Hepatocyte (in vitro differentiated cells): ENCODE data around the gene TAF6L.

ENCODE experiments used
- EZH2 ChIP-seq: fragments of 200-600 bp; sonication (generic); IDR thresholded peaks from 2 replicates; pipeline ENCODE4 v1.6.1; 2016; ENCODE audit warnings: antibody characterized with exemption, mild to moderate bottlenecking, borderline replicate concordance
- TF ChIP-seq, protein P1 (sequence below): fragments of 200-600 bp; sonication (generic); IDR thresholded peaks from 2 replicates; pipeline ENCODE4 v1.5.1; 2016; ENCODE audit warnings: antibody characterized with exemption, mild to moderate bottlenecking; ENCODE audit not compliant: poor library complexity

DNA sequence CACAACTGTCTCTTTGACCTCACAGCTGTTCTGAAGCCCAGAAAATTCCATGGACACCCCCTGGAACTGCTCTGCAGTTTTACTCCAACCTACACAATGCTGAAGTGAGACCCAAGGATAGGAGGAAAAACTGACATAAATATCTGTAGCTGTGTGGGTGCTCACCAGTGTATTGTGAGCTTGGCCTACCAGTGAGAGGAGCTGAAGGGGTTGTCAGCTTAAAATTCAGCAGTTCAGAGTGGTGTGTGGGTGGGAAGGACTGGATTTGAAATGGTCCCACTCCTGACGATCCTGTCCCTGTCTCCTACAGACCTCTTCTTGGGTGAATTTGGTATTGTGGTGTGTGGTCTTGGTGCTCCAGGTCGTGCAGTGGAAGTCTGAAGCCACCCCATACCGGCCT, 18.4 kb downstream of the TAF6L start:
- TF ChIP-seq, protein P1, sequence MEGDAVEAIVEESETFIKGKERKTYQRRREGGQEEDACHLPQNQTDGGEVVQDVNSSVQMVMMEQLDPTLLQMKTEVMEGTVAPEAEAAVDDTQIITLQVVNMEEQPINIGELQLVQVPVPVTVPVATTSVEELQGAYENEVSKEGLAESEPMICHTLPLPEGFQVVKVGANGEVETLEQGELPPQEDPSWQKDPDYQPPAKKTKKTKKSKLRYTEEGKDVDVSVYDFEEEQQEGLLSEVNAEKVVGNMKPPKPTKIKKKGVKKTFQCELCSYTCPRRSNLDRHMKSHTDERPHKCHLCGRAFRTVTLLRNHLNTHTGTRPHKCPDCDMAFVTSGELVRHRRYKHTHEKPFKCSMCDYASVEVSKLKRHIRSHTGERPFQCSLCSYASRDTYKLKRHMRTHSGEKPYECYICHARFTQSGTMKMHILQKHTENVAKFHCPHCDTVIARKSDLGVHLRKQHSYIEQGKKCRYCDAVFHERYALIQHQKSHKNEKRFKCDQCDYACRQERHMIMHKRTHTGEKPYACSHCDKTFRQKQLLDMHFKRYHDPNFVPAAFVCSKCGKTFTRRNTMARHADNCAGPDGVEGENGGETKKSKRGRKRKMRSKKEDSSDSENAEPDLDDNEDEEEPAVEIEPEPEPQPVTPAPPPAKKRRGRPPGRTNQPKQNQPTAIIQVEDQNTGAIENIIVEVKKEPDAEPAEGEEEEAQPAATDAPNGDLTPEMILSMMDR, result no peak
- no peak for TF ChIP-seq EZH2
